Measurements from ENCODE around the gene DNM3. TPM values are rescaled to one million over a fixed set of nuclear protein-coding genes. Genes with fewer than 3 reads are reported as not detected.

DNM3 gene
- total and polyA plus RNA-seq, 5 donors from 2014 or later, result 0.76 to 5.5 (median 1.6) TPM

- ATAC-seq (ENCODE audit: low read depth in 2 of 2) (no peak), DNase-seq (no peak)
- H3K4me3 Mint-ChIP-seq, result no peak overlapping the region
- peaks cover 0 to 12% (median 6%) of the 10 kb centered on the region in 4 donors for H3K4me1 Mint-ChIP-seq
- no peaks in the 10 kb centered on the region for H3K27me3 Mint-ChIP-seq
- Histone ChIP-seq H3K27me3 (ENCODE audit: control insufficient read depth, insufficient read depth, low read length) (no peaks in the 10 kb centered on the region), H3K9me3 (ENCODE audit: control insufficient read depth in 2 of 2, low read length in 2 of 2) (no peaks in the 10 kb centered on the region), H3K36me3 (ENCODE audit: control insufficient read depth, insufficient read depth, low read length) (no peaks in the 10 kb centered on the region), H3K27ac (ENCODE audit: insufficient read depth, low read length, poor library complexity, severe bottlenecking) (no peak overlapping the region), H3K4me1 (ENCODE audit: control insufficient read depth, insufficient read depth, low read length, poor library complexity, severe bottlenecking) (no peaks in the 10 kb centered on the region), H3K4me3 (ENCODE audit: low read depth, low read length) (no peak overlapping the region)
- H3K27ac Mint-ChIP-seq, result no peak overlapping the region
- H3K36me3 Mint-ChIP-seq, result peaks cover 4% of the 10 kb centered on the region
- peaks cover 0 to 2% (median 0%) of the 10 kb centered on the region in 7 donors for H3K9me3 Mint-ChIP-seq
These were observed 284.0 kb downstream of the DNM3 start for GRCh38 chr1:172125250-172125649.

GRCh38 chr1:172125812-172126430 is 284.6 kb downstream of the DNM3 start:
- no peaks in the 10 kb centered on the region for H3K27me3 ChIP-seq (ENCODE audit: control insufficient read depth, insufficient read depth, low read length)
- no peak overlapping the region for H3K4me3 Mint-ChIP-seq
- no peaks in the 10 kb centered on the region for H3K36me3 ChIP-seq (ENCODE audit: control insufficient read depth, insufficient read depth, low read length)
- DNase-seq, result no peak
- no peaks in the 10 kb centered on the region for H3K9me3 ChIP-seq (ENCODE audit: control insufficient read depth in 2 of 2, low read length in 2 of 2)
- no peaks in the 10 kb centered on the region for H3K4me1 ChIP-seq (ENCODE audit: control insufficient read depth, insufficient read depth, low read length, poor library complexity, severe bottlenecking)
- no peak overlapping the region for H3K27ac Mint-ChIP-seq
- peaks cover 0 to 2% (median 0%) of the 10 kb centered on the region in 7 donors for H3K9me3 Mint-ChIP-seq
- H3K4me3 ChIP-seq (ENCODE audit: low read depth, low read length), result no peak overlapping the region
- H3K4me1 Mint-ChIP-seq, result peaks cover 0 to 10% (median 5%) of the 10 kb centered on the region in 4 donors
- no peaks in the 10 kb centered on the region for H3K27me3 Mint-ChIP-seq
- ATAC-seq (ENCODE audit: low read depth in 2 of 2), result no peak
- peaks cover 4% of the 10 kb centered on the region for H3K36me3 Mint-ChIP-seq
- H3K27ac ChIP-seq (ENCODE audit: insufficient read depth, low read length, poor library complexity, severe bottlenecking), result no peak overlapping the region

- peaks cover 4% of the 10 kb centered on the region for H3K36me3 Mint-ChIP-seq
- Histone ChIP-seq H3K4me1 (ENCODE audit: control insufficient read depth, insufficient read depth, low read length, poor library complexity, severe bottlenecking) (no peaks in the 10 kb centered on the region), H3K4me3 (ENCODE audit: low read depth, low read length) (no peak overlapping the region), H3K27me3 (ENCODE audit: control insufficient read depth, insufficient read depth, low read length) (no peaks in the 10 kb centered on the region), H3K27ac (ENCODE audit: insufficient read depth, low read length, poor library complexity, severe bottlenecking) (no peak overlapping the region), H3K36me3 (ENCODE audit: control insufficient read depth, insufficient read depth, low read length) (no peaks in the 10 kb centered on the region), H3K9me3 (ENCODE audit: control insufficient read depth in 2 of 2, low read length in 2 of 2) (no peaks in the 10 kb centered on the region)
- H3K9me3 Mint-ChIP-seq, result peaks cover 0 to 3% (median 0%) of the 10 kb centered on the region in 7 donors
- H3K27ac Mint-ChIP-seq, result no peak overlapping the region
- H3K4me3 Mint-ChIP-seq, result no peak overlapping the region
- peaks cover 8 to 18% (median 12%) of the 10 kb centered on the region in 4 donors for H3K4me1 Mint-ChIP-seq
- ATAC-seq (ENCODE audit: low read depth in 2 of 2) (no peak), DNase-seq (no peak)
- H3K27me3 Mint-ChIP-seq, result no peaks in the 10 kb centered on the region
These were observed 291.5 kb downstream of the DNM3 start for GRCh38 chr1:172132836-172133235.

GRCh38 chr1:172134087-172134731 is 292.9 kb downstream of the DNM3 start:
- Mint-ChIP-seq H3K27me3 (no peaks in the 10 kb centered on the region), H3K4me3 (no peak overlapping the region), H3K9me3 (peaks cover 0 to 3% (median 0%) of the 10 kb centered on the region in 7 donors), H3K27ac (peak overlapping the region in 2 of 3 donors; percentile 34 to 68), H3K36me3 (peaks cover 4% of the 10 kb centered on the region), H3K4me1 (peaks cover 8 to 18% (median 12%) of the 10 kb centered on the region in 4 donors)
- Histone ChIP-seq H3K4me1 (ENCODE audit: control insufficient read depth, insufficient read depth, low read length, poor library complexity, severe bottlenecking) (no peaks in the 10 kb centered on the region), H3K36me3 (ENCODE audit: control insufficient read depth, insufficient read depth, low read length) (no peaks in the 10 kb centered on the region), H3K4me3 (ENCODE audit: low read depth, low read length) (no peak overlapping the region), H3K27me3 (ENCODE audit: control insufficient read depth, insufficient read depth, low read length) (no peaks in the 10 kb centered on the region), H3K9me3 (ENCODE audit: control insufficient read depth in 2 of 2, low read length in 2 of 2) (no peaks in the 10 kb centered on the region), H3K27ac (ENCODE audit: insufficient read depth, low read length, poor library complexity, severe bottlenecking) (no peak overlapping the region)
- DNase-seq (peak in 1 of 3 donors; percentile 61), ATAC-seq (ENCODE audit: low read depth in 2 of 2) (peak; percentile 71 to 85)

GRCh38 chr1:172135076-172135672 is 293.9 kb downstream of the DNM3 start:
- Histone ChIP-seq H3K4me3 (ENCODE audit: low read depth, low read length) (no peak overlapping the region), H3K36me3 (ENCODE audit: control insufficient read depth, insufficient read depth, low read length) (no peaks in the 10 kb centered on the region), H3K4me1 (ENCODE audit: control insufficient read depth, insufficient read depth, low read length, poor library complexity, severe bottlenecking) (no peaks in the 10 kb centered on the region), H3K27ac (ENCODE audit: insufficient read depth, low read length, poor library complexity, severe bottlenecking) (no peak overlapping the region), H3K9me3 (ENCODE audit: control insufficient read depth in 2 of 2, low read length in 2 of 2) (no peaks in the 10 kb centered on the region), H3K27me3 (ENCODE audit: control insufficient read depth, insufficient read depth, low read length) (no peaks in the 10 kb centered on the region)
- H3K27ac Mint-ChIP-seq, result peak overlapping the region in 2 of 3 donors; percentile 18 to 52
- H3K27me3 Mint-ChIP-seq, result no peaks in the 10 kb centered on the region
- peaks cover 0 to 3% (median 0%) of the 10 kb centered on the region in 7 donors for H3K9me3 Mint-ChIP-seq
- ATAC-seq (ENCODE audit: low read depth in 2 of 2), result no peak
- no peaks in the 10 kb centered on the region for H3K36me3 Mint-ChIP-seq
- H3K4me1 Mint-ChIP-seq, result peaks cover 8 to 18% (median 12%) of the 10 kb centered on the region in 4 donors
- no peak overlapping the region for H3K4me3 Mint-ChIP-seq
- peak in 2 of 3 donors; percentile 23 to 53 for DNase-seq

GRCh38 chr1:172135978-172136610 is 294.8 kb downstream of the DNM3 start:
- no peaks in the 10 kb centered on the region for H3K27me3 Mint-ChIP-seq
- peaks cover 0 to 3% (median 0%) of the 10 kb centered on the region in 7 donors for H3K9me3 Mint-ChIP-seq
- ATAC-seq (ENCODE audit: low read depth in 2 of 2) (no peak), DNase-seq (no peak)
- peaks cover 8 to 18% (median 12%) of the 10 kb centered on the region in 4 donors for H3K4me1 Mint-ChIP-seq
- no peak overlapping the region for H3K4me3 Mint-ChIP-seq
- no peaks in the 10 kb centered on the region for H3K27me3 ChIP-seq (ENCODE audit: control insufficient read depth, insufficient read depth, low read length)
- no peak overlapping the region for H3K27ac Mint-ChIP-seq
- no peak overlapping the region for H3K27ac ChIP-seq (ENCODE audit: insufficient read depth, low read length, poor library complexity, severe bottlenecking)
- H3K4me3 ChIP-seq (ENCODE audit: low read depth, low read length), result no peak overlapping the region
- no peaks in the 10 kb centered on the region for H3K9me3 ChIP-seq (ENCODE audit: control insufficient read depth in 2 of 2, low read length in 2 of 2)
- no peaks in the 10 kb centered on the region for H3K36me3 Mint-ChIP-seq
- H3K36me3 ChIP-seq (ENCODE audit: control insufficient read depth, insufficient read depth, low read length), result no peaks in the 10 kb centered on the region
- no peaks in the 10 kb centered on the region for H3K4me1 ChIP-seq (ENCODE audit: control insufficient read depth, insufficient read depth, low read length, poor library complexity, severe bottlenecking)

- Mint-ChIP-seq H3K36me3 (no peaks in the 10 kb centered on the region), H3K27me3 (no peaks in the 10 kb centered on the region), H3K4me1 (peaks cover 8 to 18% (median 12%) of the 10 kb centered on the region in 4 donors), H3K4me3 (no peak overlapping the region), H3K27ac (no peak overlapping the region), H3K9me3 (peaks cover 0 to 3% (median 0%) of the 10 kb centered on the region in 7 donors)
- H3K36me3 ChIP-seq (ENCODE audit: control insufficient read depth, insufficient read depth, low read length), result no peaks in the 10 kb centered on the region
- DNase-seq, result no peak
- H3K4me3 ChIP-seq (ENCODE audit: low read depth, low read length), result no peak overlapping the region
- H3K27me3 ChIP-seq (ENCODE audit: control insufficient read depth, insufficient read depth, low read length), result no peaks in the 10 kb centered on the region
- H3K4me1 ChIP-seq (ENCODE audit: control insufficient read depth, insufficient read depth, low read length, poor library complexity, severe bottlenecking), result no peaks in the 10 kb centered on the region
- no peak overlapping the region for H3K27ac ChIP-seq (ENCODE audit: insufficient read depth, low read length, poor library complexity, severe bottlenecking)
- H3K9me3 ChIP-seq (ENCODE audit: control insufficient read depth in 2 of 2, low read length in 2 of 2), result no peaks in the 10 kb centered on the region
- no peak for ATAC-seq (ENCODE audit: low read depth in 2 of 2)
These were observed 295.6 kb downstream of the DNM3 start for GRCh38 chr1:172136925-172137324.
